ENCODE data around the gene ATP1B3. TPM values are rescaled to one million over a fixed set of nuclear protein-coding genes. Genes with fewer than 3 reads are reported as not detected.

Gene ATP1B3
- total RNA-seq, 1 experiment from 2014 or later = 250 TPM

GRCh38 chr3:141865101-141865500 lies 11.3 kb upstream of the ATP1B3 start:
- H3K56ac ChIP-seq (ENCODE audit: insufficient read length, low read depth, low read length) = no peak overlapping the region
- H4K91ac ChIP-seq (ENCODE audit: insufficient read length, low read depth, low read length) = no peak overlapping the region
- no peak overlapping the region for H3K18ac ChIP-seq (ENCODE audit: insufficient read length, low read depth, low read length)
- H4K5ac ChIP-seq (ENCODE audit: insufficient read length, low read depth, low read length) = no peak overlapping the region
- H3K79me2 ChIP-seq (ENCODE audit: insufficient read depth, low read length) = no peaks in the 10 kb centered on the region
- WGBS (ENCODE audit: extremely low coverage, insufficient read length, low lambda C conversion rate) = no CpG with 5 or more reads among the region's 9 CpGs
- no peak overlapping the region for H3K14ac ChIP-seq (ENCODE audit: insufficient read depth, low read length)
- peaks cover 0 to 6% of the 10 kb centered on the region in 2 experiments; a peak in 1 of 4 replicates for H3K4me1 Mint-ChIP-seq
- H4K8ac ChIP-seq (replicated peaks; ENCODE audit: insufficient read length, low read depth, low read length) = no peak overlapping the region
- H2BK12ac ChIP-seq (ENCODE audit: insufficient read length, low read depth, low read length) = no peak overlapping the region
- H3K9ac ChIP-seq (ENCODE audit: extremely low read depth, insufficient read length, low read length) = no peak overlapping the region
- H3K27ac ChIP-seq (ENCODE audit: insufficient read length, low read depth, low read length) = no peak overlapping the region
- no peak overlapping the region for H3T11ph ChIP-seq (ENCODE audit: low read length)
- no peaks in the 10 kb centered on the region for H3K9me3 Mint-ChIP-seq
- no peak overlapping the region for H2AK5ac ChIP-seq (ENCODE audit: insufficient read length, low read length)
- no peaks in the 10 kb centered on the region for H3K27me3 ChIP-seq (ENCODE audit: insufficient read depth, low read length)
- H2BK5ac ChIP-seq (ENCODE audit: insufficient read length, low read length) = no peak overlapping the region
- no peak overlapping the region for H2BK15ac ChIP-seq (ENCODE audit: low read depth, low read length)
- H3K23ac ChIP-seq (ENCODE audit: insufficient read length, low read depth, low read length) = no peak overlapping the region
- no peak for DNase-seq
- H3K79me1 ChIP-seq (ENCODE audit: insufficient read depth, low read depth, low read length, poor library complexity, severe bottlenecking) = no peaks in the 10 kb centered on the region
- H4K20me1 ChIP-seq (ENCODE audit: control insufficient read depth, insufficient read depth, insufficient read length) = no peaks in the 10 kb centered on the region
- no peak overlapping the region for H2BK120ac ChIP-seq (ENCODE audit: low read depth, low read length, poor library complexity, severe bottlenecking)
- H3K23me2 ChIP-seq (ENCODE audit: insufficient read length, low read depth, low read length, poor library complexity, severe bottlenecking) = no peaks in the 10 kb centered on the region
- TF ChIP-seq CTCF (conservative IDR thresholded peaks at IDR 0.05) = no peak
- no peak overlapping the region for H3K27ac Mint-ChIP-seq
- H3K4me2 ChIP-seq (ENCODE audit: insufficient read depth, insufficient read length, low read length) = no peak overlapping the region
- H3K4me1 ChIP-seq (ENCODE audit: insufficient read depth, low read length) = no peaks in the 10 kb centered on the region
- H3K4ac ChIP-seq (ENCODE audit: low read depth, low read length) = no peak overlapping the region
- H3K36me3 Mint-ChIP-seq (ENCODE audit: insufficient read depth in 1 of 3, low read depth in 3 of 3) = no peaks in the 10 kb centered on the region
- H2AFZ ChIP-seq (ENCODE audit: low read length) = no peak overlapping the region
- H2BK20ac ChIP-seq (ENCODE audit: low read depth, low read length, poor library complexity, severe bottlenecking) = no peak overlapping the region
- no peaks in the 10 kb centered on the region for H3K27me3 Mint-ChIP-seq (ENCODE audit: low read depth)
- H3K9me3 ChIP-seq (ENCODE audit: control insufficient read depth, low read depth, low read length) = no peaks in the 10 kb centered on the region
- H3K4me3 Mint-ChIP-seq = no peak overlapping the region; a peak in 1 of 5 replicates

Data from H9 (cell line).